ENCODE measurements around the gene CYP2W1.

The CYP2W1 gene

GRCh38 chr7:1015196-1016121, 32.5 kb downstream of the CYP2W1 start:
- DNase-seq (ENCODE audit: low read depth) = no peak

GRCh38 chr7:1016577-1017531, 33.9 kb downstream of the CYP2W1 start:
- DNase-seq (ENCODE audit: low read depth) = no peak

GRCh38 chr7:1017586-1018333, 34.8 kb downstream of the CYP2W1 start:
- DNase-seq (ENCODE audit: low read depth) = no peak

GRCh38 chr7:1018334-1018695, 35.3 kb downstream of the CYP2W1 start:
- DNase-seq (ENCODE audit: low read depth) = no peak

GRCh38 chr7:1019255-1019785, 36.3 kb downstream of the CYP2W1 start:
- DNase-seq (ENCODE audit: low read depth) = no peak

- no peak for DNase-seq (ENCODE audit: low read depth)
Observed at GRCh38 chr7:1019789-1020610, 37.0 kb downstream of the CYP2W1 start.

GRCh38 chr7:1020849-1021251, 37.9 kb downstream of the CYP2W1 start:
- DNase-seq (ENCODE audit: low read depth) = no peak

GRCh38 chr7:1021366-1021765, 38.4 kb downstream of the CYP2W1 start:
- no peak for DNase-seq (ENCODE audit: low read depth)

- no peak for DNase-seq (ENCODE audit: low read depth)
Observed at GRCh38 chr7:1021931-1022330, 39.0 kb downstream of the CYP2W1 start.

- DNase-seq (ENCODE audit: low read depth) = no peak
Observed at GRCh38 chr7:1022356-1022755, 39.4 kb downstream of the CYP2W1 start.

GRCh38 chr7:1022801-1023465, 40.0 kb downstream of the CYP2W1 start:
- no peak for DNase-seq (ENCODE audit: low read depth)

- no peak for DNase-seq (ENCODE audit: low read depth)
Observed at GRCh38 chr7:1024331-1024841, 41.4 kb downstream of the CYP2W1 start.

- DNase-seq (ENCODE audit: low read depth) = no peak
Observed at GRCh38 chr7:1024876-1025742, 42.1 kb downstream of the CYP2W1 start.

- DNase-seq (ENCODE audit: low read depth) = no peak
Observed at GRCh38 chr7:1025743-1026581, 43.0 kb downstream of the CYP2W1 start.

GRCh38 chr7:1026721-1027161, 43.8 kb downstream of the CYP2W1 start:
- DNase-seq (ENCODE audit: low read depth) = no peak

- no peak for DNase-seq (ENCODE audit: low read depth)
Observed at GRCh38 chr7:1027242-1028043, 44.5 kb downstream of the CYP2W1 start.

- DNase-seq (ENCODE audit: low read depth) = peak; percentile 77
Observed at GRCh38 chr7:1028044-1028770, 45.2 kb downstream of the CYP2W1 start.
